GM19193 (cell line): Measurements from ENCODE around the gene PHRF1.
A peak's percentile ranks its signal among the peaks of the same experiment; 100 is the strongest.

Experiments
- POLR2A ChIP-seq: IDR thresholded peaks from 4 replicates; pipeline ENCODE4 v1.6.1; 2011; ENCODE audit not compliant: insufficient read depth, insufficient read length; ENCODE audit errors: extremely low read depth

PHRF1 gene

GRCh38 chr11:575996-576768 is at the start of gene PHRF1:
PHRF1 (plus strand) TSS chr11:576470; CDS start chr11:581513, 5,043 bp downstream.
- TF ChIP-seq POLR2A = peak; percentile 83

DNA sequence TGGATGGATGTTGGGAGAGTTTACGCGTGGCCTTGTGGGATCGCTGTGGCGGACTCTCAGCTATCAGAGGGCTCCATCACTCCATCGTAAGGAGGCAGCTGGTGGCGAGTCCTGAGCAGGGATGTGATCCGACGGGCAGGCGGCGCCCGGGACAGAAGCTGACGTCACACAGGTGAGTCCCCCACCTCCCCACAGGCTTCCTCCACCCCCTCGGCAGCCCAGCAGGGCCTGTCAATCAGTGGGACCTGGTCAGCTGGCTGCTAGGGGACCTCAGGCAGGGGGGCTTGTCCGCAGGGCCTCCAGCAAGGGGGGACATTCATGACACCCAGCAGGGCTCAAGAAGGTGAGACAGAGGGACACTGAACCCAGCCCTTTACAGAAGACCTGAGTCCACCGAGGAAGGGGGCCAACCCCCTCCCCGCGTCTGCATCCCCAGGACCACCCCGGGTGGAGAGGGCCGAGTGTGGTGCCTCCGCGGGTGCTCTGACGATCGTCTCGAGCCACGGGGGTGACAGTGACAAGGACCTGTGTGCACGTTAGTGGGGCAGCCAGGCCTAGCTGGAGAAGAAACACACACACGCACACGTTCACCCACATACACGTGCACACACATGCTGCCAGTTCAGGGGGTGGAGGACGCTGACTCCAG is 48.0 kb upstream of the PHRF1 start:
- TF ChIP-seq POLR2A = no peak

GRCh38 chr11:528815-529727 is 47.2 kb upstream of the PHRF1 start:
- TF ChIP-seq POLR2A = no peak

DNA sequence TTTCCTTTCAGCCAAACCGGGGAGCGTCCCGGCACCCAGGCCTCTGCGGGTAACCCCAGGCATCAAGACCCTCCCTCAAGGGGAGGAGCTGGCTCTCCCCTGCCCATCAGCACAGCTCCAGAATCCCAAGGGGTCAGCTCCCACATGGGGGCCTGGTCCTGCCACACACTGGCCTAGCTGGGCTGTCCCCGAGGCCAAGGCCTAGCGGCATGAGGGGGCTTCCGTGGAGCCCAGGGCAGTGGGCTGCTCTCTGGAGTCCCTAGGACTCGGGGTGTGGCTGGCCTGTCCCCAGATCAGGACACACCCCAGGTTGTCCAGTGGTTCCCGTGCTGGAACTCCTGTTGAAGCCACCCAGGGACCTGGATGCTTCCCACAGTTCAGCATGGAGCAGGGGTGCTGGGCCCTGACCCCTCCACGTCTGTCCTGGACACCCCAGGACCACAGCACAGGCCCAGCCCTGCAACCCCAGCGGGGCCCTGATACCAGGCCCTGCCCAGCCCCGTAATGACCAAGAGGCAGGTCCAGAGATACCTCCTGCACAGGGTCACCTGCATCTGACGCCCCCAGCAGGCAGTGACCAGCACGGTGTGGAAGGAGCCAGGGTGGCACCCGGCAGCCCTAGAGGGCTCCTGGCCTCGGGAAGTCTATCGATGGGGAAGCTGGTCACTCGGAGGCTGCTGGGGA is 46.4 kb upstream of the PHRF1 start:
- TF ChIP-seq POLR2A = no peak

- no peak for TF ChIP-seq POLR2A
These were observed 45.1 kb upstream of the PHRF1 start for GRCh38 chr11:530960-531831.

DNA sequence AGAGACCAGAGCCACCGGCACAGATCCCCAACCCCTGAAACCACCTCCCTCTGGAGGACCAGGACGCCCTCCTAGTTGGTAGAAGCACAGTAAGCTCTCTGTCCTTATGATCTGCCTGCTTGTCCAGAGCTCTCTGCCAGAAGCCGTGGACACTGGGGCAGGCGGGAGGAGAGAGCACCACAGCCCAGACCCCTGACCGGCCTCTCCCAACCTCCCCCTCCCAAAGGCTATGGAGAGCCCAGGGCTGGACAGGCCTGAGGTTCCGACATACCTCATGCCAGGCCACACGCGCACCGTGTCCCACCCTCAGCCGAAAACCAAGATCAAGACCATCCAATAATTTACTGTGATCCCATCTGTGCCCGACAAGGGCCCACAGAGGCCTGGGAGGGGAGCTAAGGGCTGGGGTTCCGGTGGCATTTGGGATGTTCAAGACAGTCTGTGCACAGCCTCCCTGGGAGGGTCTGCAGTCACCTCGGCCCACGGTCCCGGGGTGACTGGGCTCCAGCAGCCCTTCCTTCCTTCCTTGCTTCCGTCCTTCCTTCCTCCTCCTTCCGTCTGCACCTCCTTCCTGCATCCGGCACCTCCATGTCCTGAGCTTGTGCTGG is 44.2 kb upstream of the PHRF1 start:
- no peak for TF ChIP-seq POLR2A

- TF ChIP-seq POLR2A = no peak
These were observed 43.7 kb upstream of the PHRF1 start for GRCh38 chr11:532527-532985.

DNA sequence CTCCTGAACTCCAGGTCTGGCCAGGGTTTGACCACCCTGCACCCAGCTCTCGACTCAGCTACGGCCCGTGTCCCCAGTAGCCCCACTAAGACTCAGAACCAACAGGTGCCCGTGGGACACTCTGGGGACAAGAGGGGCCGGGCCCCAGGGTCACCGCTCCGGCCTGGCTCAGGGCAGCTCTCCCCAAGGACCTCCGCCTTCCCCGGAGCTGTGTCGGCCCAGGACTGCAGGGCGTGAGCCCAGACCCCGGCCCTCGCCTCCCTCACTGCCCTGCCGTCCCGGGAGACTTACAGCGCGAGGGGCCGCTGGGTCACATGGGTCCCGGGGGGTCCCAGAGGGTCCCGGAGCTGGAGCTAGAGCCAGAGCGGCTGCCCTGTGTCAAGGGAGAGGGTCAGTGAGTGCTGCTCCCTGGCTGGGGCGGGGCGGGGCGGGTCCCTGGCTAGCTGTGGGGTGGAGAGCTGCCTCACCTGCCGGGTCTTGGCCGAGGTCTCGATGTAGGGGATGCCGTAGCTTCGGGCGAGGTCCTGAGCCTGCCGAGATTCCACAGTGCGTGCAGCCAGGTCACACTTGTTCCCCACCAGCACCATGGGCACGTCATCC is 43.2 kb upstream of the PHRF1 start:
- no peak for TF ChIP-seq POLR2A

DNA sequence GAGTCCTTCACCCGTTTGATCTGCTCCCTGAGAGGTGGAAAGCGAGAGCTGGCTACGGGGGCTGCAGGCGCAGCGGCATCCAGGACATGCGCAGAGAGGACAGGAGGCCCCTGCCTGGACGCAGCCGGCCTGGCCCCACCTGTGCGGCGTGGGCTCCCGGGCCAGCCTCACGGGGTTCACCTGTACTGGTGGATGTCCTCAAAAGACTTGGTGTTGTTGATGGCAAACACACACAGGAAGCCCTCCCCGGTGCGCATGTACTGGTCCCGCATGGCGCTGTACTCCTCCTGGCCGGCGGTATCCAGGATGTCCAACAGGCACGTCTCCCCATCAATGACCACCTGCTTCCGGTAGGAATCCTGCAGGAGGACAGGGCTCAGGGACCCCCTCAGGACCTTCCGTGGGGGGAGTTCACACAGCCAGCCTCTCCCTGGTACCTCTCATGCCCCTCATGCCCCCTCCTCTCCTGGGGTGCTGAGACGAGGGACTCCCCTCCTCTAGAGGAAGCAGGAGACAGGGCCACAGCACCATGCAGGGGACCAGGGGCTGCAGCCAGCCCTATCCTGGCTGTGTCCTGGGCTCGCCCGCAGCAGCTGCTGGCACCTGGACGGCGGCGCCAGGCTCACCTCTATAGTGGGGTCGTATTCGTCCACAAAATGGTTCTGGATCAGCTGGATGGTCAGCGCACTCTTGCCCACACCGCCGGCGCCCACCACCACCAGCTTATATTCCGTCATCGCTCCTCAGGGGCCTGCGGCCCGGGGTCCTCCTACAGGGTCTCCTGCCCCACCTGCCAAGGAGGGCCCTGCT is 42.5 kb upstream of the PHRF1 start:
- no peak for TF ChIP-seq POLR2A

DNA sequence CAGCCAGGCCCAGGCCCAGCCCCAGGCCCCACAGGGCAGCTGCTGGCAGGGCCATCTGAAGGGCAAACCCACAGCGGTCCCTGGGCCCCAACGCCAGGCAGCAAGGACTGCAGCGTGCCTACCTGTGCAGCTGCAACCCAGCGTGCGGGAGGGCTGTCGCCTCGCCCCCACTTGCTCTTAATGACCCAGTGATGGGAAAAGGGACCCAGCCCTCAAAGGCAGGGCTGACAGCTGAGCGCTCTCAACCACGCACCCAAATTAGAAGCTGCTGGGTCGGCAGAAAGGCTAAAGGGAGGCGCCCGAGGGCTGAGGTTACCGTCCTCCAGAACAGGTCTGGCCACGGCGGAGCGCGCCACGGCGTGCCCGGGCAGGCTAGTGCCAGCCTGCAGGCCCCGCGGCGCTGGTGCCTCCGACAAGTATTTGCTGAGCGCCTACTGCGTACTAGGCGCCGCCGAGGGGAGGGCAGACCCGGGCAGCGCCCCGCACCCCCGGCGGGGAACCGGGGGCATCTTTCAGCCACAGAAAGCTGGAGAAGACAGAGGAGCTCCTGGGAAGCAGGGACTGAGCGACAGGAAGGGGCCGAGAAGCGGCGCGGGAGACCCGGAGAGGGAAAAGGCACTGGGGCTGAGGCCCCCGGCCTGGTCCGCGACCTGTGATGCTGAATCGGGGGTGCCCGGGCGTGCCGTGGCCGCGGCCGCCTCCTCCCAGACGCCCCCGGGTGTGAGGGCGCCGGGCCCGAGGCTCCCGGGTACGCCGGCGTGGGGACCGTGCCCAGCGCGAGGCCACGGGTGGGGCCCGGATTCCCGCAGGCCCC is 41.7 kb upstream of the PHRF1 start:
- no peak for TF ChIP-seq POLR2A

DNA sequence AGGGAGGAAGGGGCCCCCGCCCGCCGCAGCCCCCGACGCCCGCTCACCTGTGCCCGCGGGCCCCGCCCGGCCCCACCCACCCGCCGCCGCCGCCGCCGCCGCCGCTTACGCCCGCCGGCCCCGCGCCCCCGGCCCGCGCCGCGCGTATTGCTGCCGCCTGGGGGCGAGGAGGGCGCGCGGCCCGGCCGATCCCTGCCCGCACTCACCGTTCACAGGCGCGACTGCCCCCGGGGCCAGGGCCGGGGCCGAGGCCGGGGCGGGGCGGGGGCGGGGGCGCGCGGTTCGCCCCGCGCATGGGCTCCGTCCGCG is 41.1 kb upstream of the PHRF1 start:
- no peak for TF ChIP-seq POLR2A

- TF ChIP-seq POLR2A = peak; percentile 71
These were observed 40.5 kb upstream of the PHRF1 start, which contains the start of gene HRAS for GRCh38 chr11:535519-536454. HRAS (minus strand) TSS chr11:535576.
